Neural crest cell (in vitro differentiated cells): ENCODE measurements around the gene CNTN4. TPM values are rescaled to one million over a fixed set of nuclear protein-coding genes. Genes with fewer than 3 reads are reported as not detected.

ENCODE experiments used
- DNase-seq: peaks from one replicate; pipeline ENCODE4 v3.0.0; 2021; ENCODE audit warnings: low read depth, mixed read lengths, low spot score
- H3K27ac Mint-ChIP-seq: one replicate; pipeline ENCODE4 v1.8.0; 2021; ENCODE audit warnings: mild to moderate bottlenecking, mixed read lengths; ENCODE audit not compliant: unreplicated experiment
- H3K27me3 Mint-ChIP-seq: 2 replicates; pipeline ENCODE4 v1.8.0; 2021; ENCODE audit warnings: low read depth, mild to moderate bottlenecking, mixed read lengths
- H3K36me3 Mint-ChIP-seq: 2 replicates; pipeline ENCODE4 v1.8.0; 2021; ENCODE audit warnings: low read depth, mild to moderate bottlenecking, mixed read lengths
- H3K4me1 Mint-ChIP-seq: 2 replicates; pipeline ENCODE4 v1.8.0; 2021; ENCODE audit warnings: mixed read lengths
- H3K4me3 Mint-ChIP-seq: one replicate; pipeline ENCODE4 v1.8.0; 2021; ENCODE audit warnings: mild to moderate bottlenecking, mixed read lengths
- H3K9me3 Mint-ChIP-seq: 2 replicates; pipeline ENCODE4 v1.8.0; 2021; ENCODE audit warnings: mixed read lengths
- total RNA-seq: library from RNA; stranded (reverse); gene quantifications from 2 replicates; pipeline ENCODE4 v1.2.1, GENCODE V29; 2021
- TF ChIP-seq, protein P1 (sequence below): fragments of 200-600 bp; sonication (generic); conservative IDR thresholded peaks from 2 replicates; pipeline ENCODE4 v1.5.0; 2021; ENCODE audit warnings: antibody characterized with exemption, mild to moderate bottlenecking

CNTN4 gene
- total RNA-seq, 1 donor from 2014 or later: 2.9 TPM

GRCh38 chr3:2261747-2262146, 163.1 kb downstream of the CNTN4 start:
- H3K27me3 Mint-ChIP-seq: peaks cover 2% of the 10 kb centered on the region
- no peak for DNase-seq
- H3K4me3 Mint-ChIP-seq: no peak overlapping the region
- H3K36me3 Mint-ChIP-seq: no peaks in the 10 kb centered on the region
- no peaks in the 10 kb centered on the region for H3K9me3 Mint-ChIP-seq
- TF ChIP-seq, protein P1, sequence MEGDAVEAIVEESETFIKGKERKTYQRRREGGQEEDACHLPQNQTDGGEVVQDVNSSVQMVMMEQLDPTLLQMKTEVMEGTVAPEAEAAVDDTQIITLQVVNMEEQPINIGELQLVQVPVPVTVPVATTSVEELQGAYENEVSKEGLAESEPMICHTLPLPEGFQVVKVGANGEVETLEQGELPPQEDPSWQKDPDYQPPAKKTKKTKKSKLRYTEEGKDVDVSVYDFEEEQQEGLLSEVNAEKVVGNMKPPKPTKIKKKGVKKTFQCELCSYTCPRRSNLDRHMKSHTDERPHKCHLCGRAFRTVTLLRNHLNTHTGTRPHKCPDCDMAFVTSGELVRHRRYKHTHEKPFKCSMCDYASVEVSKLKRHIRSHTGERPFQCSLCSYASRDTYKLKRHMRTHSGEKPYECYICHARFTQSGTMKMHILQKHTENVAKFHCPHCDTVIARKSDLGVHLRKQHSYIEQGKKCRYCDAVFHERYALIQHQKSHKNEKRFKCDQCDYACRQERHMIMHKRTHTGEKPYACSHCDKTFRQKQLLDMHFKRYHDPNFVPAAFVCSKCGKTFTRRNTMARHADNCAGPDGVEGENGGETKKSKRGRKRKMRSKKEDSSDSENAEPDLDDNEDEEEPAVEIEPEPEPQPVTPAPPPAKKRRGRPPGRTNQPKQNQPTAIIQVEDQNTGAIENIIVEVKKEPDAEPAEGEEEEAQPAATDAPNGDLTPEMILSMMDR: no peak
- no peaks in the 10 kb centered on the region for H3K4me1 Mint-ChIP-seq
- H3K27ac Mint-ChIP-seq: no peak overlapping the region

GRCh38 chr3:2262204-2262603, 163.5 kb downstream of the CNTN4 start:
- Mint-ChIP-seq H3K36me3 (no peaks in the 10 kb centered on the region), H3K9me3 (no peaks in the 10 kb centered on the region)
- no peak for DNase-seq

DNA sequence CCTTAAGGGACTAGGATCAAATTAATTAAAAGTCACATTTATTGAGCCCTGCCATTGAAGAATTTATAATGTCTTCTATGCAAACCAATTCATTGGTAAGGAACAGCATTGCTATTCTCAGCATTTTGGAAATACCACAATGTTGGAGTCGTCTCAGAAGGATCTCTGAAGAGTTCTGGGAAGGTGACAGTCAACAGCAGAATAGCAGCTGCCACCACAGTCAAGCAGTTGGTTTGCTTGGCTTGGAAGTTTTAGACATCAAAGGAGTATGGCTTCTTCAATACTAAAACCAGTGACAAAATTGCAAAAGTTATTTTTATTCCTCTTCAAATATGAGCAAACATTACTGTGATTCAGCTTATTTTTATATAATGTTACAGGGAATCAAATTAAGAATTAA, 167.9 kb downstream of the CNTN4 start:
- Mint-ChIP-seq H3K27ac (no peak overlapping the region), H3K36me3 (no peaks in the 10 kb centered on the region), H3K4me3 (no peak overlapping the region), H3K9me3 (no peaks in the 10 kb centered on the region), H3K4me1 (no peaks in the 10 kb centered on the region), H3K27me3 (peaks cover 2% of the 10 kb centered on the region)
- TF ChIP-seq, protein P1: no peak
- DNase-seq: no peak

More at GRCh38 chr3:2262204-2262603, 163.5 kb downstream of the CNTN4 start:
- H3K27ac Mint-ChIP-seq: no peak overlapping the region
- H3K4me3 Mint-ChIP-seq: no peak overlapping the region
- H3K27me3 Mint-ChIP-seq: peaks cover 2% of the 10 kb centered on the region
- no peaks in the 10 kb centered on the region for H3K4me1 Mint-ChIP-seq
- TF ChIP-seq, protein P1: no peak

GRCh38 chr3:2268779-2269178, 170.1 kb downstream of the CNTN4 start:
- Mint-ChIP-seq H3K4me3 (no peak overlapping the region), H3K9me3 (no peaks in the 10 kb centered on the region), H3K27me3 (peaks cover 2% of the 10 kb centered on the region), H3K4me1 (no peaks in the 10 kb centered on the region), H3K36me3 (no peaks in the 10 kb centered on the region), H3K27ac (no peak overlapping the region)
- TF ChIP-seq, protein P1: no peak
- DNase-seq: no peak

DNA sequence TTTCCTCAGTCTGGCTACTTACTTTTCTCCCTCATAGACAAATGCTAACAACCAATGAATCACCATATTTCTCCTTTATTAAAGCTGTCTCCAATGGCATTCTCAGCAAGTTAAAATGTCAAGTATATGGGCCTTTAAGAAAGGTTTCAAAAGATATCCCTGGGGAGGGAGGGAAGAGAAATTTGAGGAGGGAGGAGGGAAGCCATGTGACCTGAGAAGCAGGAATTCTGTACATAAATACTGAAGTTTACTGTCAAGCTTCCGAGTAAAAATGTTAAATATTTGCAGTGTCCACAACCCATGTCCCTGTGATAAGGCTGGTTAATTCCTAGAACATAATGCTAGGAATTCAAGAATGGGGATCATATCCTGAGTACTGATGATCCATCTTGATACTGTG, 175.9 kb downstream of the CNTN4 start:
- H3K4me1 Mint-ChIP-seq: no peaks in the 10 kb centered on the region
- H3K27ac Mint-ChIP-seq: no peak overlapping the region
- TF ChIP-seq, protein P1: no peak
- H3K4me3 Mint-ChIP-seq: no peak overlapping the region
- no peaks in the 10 kb centered on the region for H3K9me3 Mint-ChIP-seq
- no peaks in the 10 kb centered on the region for H3K27me3 Mint-ChIP-seq
- H3K36me3 Mint-ChIP-seq: no peaks in the 10 kb centered on the region
- DNase-seq: no peak

- no peaks in the 10 kb centered on the region for H3K4me1 Mint-ChIP-seq
- no peaks in the 10 kb centered on the region for H3K9me3 Mint-ChIP-seq
- no peak overlapping the region for H3K4me3 Mint-ChIP-seq
- no peak for DNase-seq
- peaks cover 6% of the 10 kb centered on the region for H3K27me3 Mint-ChIP-seq
- TF ChIP-seq, protein P1: no peak
- no peaks in the 10 kb centered on the region for H3K36me3 Mint-ChIP-seq
- H3K27ac Mint-ChIP-seq: no peak overlapping the region
Observed at GRCh38 chr3:2283818-2284217, 185.2 kb downstream of the CNTN4 start.
